ENCODE measurements around the gene SCN1B.

DNA sequence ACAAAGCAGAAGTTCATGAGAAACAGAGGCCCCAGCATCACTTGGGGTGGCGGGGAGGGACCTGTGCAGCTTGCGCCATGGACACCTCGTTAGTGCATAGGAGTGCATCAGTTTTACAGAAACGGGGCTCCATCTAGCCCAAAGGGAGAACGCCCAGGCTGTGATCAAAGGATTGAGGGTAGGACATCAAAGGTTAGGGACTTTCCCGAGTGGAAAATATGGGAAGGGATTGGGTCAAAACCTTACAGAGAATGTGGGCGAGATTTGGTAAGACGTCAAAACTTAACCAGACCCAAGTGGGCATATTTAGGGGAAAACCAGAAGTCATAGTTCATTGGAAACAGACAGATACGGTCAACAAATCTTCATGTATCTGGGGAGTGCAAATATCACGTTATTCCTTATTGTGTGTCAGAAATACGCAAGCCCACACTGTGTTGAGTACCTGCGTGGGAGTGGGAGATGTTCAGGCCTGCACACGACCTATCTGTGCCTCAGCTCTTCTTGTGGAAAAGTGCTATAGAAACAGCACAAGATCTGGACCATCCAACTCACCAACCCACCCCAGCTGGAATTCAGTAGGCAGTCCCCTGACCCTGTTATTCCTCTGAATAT lies 39.6 kb upstream of the SCN1B start:
- TF ChIP-seq POLR2AphosphoS5 (IDR thresholded peaks at IDR 0.05; ENCODE audit: insufficient read depth in 1 of 2, low read depth in 1 of 2), result no peak
- TF ChIP-seq, protein P1, sequence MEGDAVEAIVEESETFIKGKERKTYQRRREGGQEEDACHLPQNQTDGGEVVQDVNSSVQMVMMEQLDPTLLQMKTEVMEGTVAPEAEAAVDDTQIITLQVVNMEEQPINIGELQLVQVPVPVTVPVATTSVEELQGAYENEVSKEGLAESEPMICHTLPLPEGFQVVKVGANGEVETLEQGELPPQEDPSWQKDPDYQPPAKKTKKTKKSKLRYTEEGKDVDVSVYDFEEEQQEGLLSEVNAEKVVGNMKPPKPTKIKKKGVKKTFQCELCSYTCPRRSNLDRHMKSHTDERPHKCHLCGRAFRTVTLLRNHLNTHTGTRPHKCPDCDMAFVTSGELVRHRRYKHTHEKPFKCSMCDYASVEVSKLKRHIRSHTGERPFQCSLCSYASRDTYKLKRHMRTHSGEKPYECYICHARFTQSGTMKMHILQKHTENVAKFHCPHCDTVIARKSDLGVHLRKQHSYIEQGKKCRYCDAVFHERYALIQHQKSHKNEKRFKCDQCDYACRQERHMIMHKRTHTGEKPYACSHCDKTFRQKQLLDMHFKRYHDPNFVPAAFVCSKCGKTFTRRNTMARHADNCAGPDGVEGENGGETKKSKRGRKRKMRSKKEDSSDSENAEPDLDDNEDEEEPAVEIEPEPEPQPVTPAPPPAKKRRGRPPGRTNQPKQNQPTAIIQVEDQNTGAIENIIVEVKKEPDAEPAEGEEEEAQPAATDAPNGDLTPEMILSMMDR (IDR thresholded peaks at IDR 0.05), result no peak
- TF ChIP-seq POLR2A (IDR thresholded peaks at IDR 0.05), result no peak
